HG02798 (cell line): ENCODE measurements around the gene SEMA4A.
"Not testable (repeated sequence)": the region's sequence is repeated elsewhere in the genome, so short reads cannot be mapped to it uniquely, and the experiment has no call there.

Experiments used
- ATAC-seq: cut with Tn5 transposase; IDR thresholded peaks from one replicate; pipeline ENCODE4 v1.9.1; 2021; ENCODE audit warnings: mild to moderate bottlenecking; ENCODE audit not compliant: unreplicated experiment, poor library complexity

SEMA4A gene

GRCh38 chr1:156118177-156118868 lies 35.1 kb upstream of the SEMA4A start:
- no peak for ATAC-seq

GRCh38 chr1:156119503-156120209 lies 33.7 kb upstream of the SEMA4A start:
- no peak for ATAC-seq

GRCh38 chr1:156120318-156120717 lies 33.1 kb upstream of the SEMA4A start:
- ATAC-seq, result no peak

- not testable (repeated sequence) for ATAC-seq
Observed at GRCh38 chr1:156121005-156121404, 32.4 kb upstream of the SEMA4A start.

GRCh38 chr1:156121457-156121856 lies 31.9 kb upstream of the SEMA4A start:
- ATAC-seq, result no peak

GRCh38 chr1:156122086-156122485 lies 31.3 kb upstream of the SEMA4A start:
- ATAC-seq, result no peak

GRCh38 chr1:156122519-156123355 lies 30.6 kb upstream of the SEMA4A start:
- ATAC-seq, result no peak

- ATAC-seq, result no peak
Observed at GRCh38 chr1:156123356-156124196, 29.8 kb upstream of the SEMA4A start.

GRCh38 chr1:156124557-156125483 lies 28.6 kb upstream of the SEMA4A start:
- ATAC-seq, result no peak

GRCh38 chr1:156125544-156125943 lies 27.8 kb upstream of the SEMA4A start:
- not testable (repeated sequence) for ATAC-seq

- ATAC-seq, result peak; percentile 23
Observed at GRCh38 chr1:156126043-156126629, 27.2 kb upstream of the SEMA4A start.

GRCh38 chr1:156126630-156127534 lies 26.5 kb upstream of the SEMA4A start:
- ATAC-seq, result peak; percentile 64

GRCh38 chr1:156128308-156128653 lies 25.1 kb upstream of the SEMA4A start:
- ATAC-seq, result no peak

- ATAC-seq, result no peak
Observed at GRCh38 chr1:156128654-156129597, 24.5 kb upstream of the SEMA4A start.

GRCh38 chr1:156129687-156130577 lies 23.5 kb upstream of the SEMA4A start:
- peak; percentile 30 for ATAC-seq

GRCh38 chr1:156130578-156130942 lies 22.8 kb upstream of the SEMA4A start:
- no peak for ATAC-seq
